ENCODE measurements around the gene PPIE.

PPIE gene

DNA sequence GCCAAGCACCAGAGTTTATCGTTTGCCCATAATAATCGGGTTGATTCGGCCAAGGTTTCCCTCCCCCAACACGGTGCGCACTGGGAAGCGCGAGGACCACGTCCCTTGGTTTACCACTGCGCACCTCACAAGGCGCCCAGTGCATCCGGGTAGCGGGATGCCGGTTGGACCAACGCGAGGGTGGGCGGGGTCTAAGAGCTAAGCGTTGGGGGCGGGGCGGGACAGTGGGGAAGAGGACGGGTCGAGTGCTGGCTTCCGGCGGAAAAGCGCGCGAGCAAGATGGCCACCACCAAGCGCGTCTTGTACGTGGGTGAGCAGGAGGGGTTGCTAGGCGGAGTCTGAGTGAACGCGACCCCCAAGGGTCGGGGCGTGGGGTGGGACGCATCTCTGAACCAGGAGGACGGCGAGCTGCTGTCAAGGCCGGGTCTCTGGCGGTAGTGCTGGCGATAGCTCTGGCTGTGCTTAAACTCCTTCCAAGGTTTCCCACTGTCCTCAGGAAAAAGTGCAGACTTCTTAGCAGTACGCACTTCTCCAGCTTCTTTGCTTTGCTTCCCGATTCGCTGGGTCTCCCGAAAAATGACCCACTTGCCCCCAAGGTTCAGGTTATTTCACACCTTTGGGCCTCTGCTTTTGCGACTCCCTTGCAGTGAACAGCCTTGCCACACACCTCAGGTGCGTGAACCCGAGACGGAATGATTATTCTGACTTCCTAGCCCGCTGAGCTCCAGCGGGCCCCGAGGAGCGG lies at the start of gene PPIE:
PPIE (plus strand) TSS at position 261 of the 745 bp plus-strand sequence; CDS start at position 280, 19 bp downstream.
- peak; percentile 100 for DNase-seq

DNA sequence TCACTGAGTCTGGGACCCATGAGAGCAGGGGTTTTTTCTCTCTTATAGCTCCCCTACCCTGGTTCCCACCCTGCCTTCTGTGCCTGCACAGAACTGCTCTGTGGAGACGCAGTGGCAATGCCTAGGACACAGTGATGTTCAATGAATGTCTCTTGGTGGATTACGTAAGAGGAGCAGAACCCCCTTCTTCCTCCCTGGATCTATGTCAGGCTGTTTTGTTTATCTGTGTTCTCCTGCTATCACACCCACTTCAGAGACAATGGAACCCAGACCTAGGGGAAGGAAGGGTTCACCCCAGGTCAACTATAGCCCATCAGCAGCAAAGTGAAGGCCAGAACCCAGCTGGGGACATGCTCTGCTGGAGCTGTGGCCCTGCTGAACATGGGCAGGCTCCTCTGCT lies 49.5 kb upstream of the PPIE start:
- no peak for DNase-seq

DNA sequence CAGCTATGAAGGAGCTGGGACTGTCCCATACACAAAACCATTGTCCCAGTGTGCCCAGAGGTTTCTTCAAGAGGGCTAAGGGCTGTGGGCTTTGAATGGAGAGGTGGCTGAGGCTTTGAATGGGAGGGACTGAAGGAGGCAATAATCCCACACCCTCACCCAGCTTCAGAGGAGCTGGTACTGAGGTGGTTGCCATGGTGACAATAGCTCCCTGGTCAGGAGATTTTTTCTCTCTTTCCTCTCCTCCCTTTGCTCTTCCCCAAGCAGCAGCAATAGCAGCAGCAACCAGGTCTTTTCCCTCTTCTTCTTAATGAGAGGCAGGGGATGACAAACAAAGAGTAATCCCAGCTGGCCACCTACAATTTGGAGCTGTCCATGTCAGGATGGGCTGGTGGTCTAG lies 49.0 kb upstream of the PPIE start:
- DNase-seq = peak; percentile 76

DNA sequence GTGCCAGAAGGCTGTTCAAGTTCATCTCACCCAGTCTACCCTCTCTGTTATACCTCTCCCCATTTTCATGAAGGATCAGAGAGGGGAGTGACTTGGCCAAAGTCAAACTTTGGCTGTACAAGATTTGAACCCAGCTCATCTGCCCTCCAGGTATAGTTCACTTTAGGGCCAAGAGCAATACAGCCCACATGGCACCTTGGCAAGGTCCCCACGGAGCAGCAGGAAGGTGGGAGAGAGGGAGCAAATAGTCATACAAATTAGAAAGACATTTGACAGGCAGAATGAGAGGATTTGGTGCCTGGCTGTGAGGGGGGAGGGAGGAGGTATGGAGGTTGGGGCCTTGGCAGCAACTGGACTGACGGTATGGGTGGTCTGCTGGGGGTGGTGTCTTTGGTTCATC lies 48.5 kb upstream of the PPIE start:
- DNase-seq = no peak

DNA sequence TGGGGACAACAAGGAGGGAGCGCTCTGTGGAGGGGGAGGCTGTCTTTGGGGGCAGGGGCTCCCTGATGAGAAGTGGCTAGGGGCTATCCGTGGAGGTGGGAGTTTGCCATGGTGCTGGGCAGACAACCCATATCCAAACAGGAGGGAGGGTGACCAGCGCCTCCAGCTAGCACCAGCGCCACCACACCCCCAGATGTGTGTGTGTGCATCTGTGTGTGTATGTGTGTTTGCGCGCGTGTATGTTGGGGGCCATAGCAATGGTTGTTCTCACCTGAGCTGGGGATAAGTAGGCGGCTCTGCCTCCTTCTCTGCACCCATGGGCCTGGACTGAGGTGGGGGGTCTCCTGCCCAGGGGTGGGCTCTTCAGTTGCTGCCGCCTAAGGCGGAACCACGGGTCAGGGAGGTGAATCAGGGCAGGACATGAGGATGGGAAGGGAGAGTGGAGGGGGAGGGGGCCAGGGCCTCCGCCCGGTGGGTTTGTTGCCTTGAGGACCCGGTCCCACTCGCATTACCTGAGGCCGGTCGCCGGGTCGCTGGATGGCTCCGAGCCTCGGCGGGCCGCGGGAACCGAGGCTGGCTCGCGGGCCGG lies 47.8 kb upstream of the PPIE start:
- no peak for DNase-seq

DNA sequence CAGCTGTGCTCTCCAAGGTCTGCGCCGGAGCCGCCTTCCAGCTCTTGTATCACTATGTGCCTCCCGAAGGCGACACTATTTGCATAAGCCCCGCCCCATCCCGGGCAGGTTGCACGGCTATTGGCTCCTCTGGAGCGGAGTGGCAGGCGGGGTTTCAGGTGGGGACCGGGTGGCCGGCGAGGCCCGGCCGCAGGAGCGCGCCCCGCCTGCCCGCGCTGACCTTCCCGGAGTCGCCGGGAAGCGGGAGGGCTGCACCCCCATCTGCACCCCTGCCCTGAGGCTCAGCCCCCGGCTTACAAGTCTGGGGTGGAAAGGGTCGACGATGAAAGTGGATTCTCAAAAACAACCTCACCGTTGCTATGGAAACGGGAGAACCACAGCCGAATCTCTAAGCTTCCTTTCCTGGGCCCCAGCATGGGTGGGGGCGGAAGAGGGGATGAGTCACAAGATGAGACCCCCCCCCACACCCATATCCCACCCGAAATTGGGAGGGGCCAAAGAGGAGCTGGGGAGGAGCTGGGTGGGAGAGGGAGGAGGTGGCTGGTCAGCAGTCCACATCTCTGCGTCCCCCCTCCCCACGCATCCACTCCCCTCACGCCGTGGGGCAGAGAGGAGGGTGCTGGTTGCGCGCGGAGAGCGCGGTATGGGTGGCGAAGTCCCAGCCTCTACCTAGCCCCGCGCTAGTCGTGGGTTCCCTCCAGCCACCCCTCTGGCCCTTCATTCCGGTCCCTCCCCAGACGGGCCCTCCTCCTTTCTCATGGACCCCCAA lies 47.1 kb upstream of the PPIE start, which contains the start of gene HPCAL4:
HPCAL4 (minus strand) TSS at position 51 of the 769 bp plus-strand sequence. CDS start 6,830 bp downstream, outside the sequence.
- DNase-seq = peak; percentile 100

DNA sequence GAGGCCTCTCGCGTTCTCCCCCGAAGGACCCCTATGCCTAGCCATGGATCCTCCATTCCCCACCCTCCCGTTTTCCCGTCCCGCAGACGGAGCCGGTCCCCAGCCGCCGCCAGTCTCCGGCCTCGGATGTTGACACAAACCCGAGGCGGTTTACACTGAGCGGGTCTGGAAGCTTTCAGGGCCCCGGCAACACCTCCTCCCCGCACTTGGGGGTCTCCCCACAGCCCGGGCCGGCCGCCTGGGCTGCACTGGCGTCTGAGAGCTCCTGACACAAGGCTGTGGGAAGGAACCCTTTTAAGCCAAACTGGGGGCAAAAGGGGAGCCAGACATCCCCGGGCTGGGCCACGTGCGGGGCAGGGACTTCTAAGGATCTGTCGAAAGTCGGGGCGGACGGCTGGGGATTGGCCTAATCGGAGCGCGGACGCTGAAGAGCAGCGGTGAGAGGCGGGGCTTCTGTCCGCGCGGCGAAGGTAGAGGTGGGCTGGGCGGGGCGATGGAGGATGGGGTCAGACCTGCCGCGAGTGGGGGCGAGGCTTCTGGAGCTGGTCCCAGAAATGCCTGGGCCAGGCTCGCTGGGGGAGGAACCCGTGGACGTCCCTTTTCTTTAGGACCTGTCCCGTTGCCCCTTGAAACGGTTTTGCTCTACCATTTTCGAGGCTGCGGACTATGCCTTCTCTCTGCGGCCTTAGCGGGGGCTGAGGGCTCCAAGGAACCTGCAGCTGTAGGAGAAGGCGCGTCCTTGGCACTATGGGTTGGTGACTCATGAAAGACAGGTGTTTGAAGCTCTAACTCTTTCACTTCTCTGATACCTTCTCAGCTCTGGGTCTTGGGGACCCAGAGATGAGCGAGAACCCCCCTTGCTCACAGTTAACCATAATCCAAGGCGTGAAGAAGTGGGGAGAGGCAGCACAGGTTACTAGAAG lies 46.3 kb upstream of the PPIE start:
- DNase-seq = peak; percentile 98

DNA sequence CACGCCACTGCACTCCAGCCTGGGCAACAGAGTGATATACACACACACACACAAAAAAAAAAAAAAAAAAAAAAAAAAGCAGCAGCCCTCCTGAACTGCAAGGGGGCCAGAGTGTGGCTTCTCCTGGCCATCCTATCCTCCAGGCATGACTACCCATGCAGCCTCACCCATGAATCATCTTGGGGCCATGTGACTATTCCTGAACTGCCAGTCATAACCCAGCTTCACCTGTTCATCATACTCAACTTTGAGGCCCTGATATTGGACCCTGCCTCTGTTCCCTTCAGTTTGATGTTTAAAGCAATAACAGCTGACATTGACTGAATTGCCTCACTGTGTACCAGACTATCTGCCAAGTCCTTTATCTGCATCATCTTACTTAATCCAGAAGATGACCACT lies 44.7 kb upstream of the PPIE start:
- DNase-seq = no peak

DNA sequence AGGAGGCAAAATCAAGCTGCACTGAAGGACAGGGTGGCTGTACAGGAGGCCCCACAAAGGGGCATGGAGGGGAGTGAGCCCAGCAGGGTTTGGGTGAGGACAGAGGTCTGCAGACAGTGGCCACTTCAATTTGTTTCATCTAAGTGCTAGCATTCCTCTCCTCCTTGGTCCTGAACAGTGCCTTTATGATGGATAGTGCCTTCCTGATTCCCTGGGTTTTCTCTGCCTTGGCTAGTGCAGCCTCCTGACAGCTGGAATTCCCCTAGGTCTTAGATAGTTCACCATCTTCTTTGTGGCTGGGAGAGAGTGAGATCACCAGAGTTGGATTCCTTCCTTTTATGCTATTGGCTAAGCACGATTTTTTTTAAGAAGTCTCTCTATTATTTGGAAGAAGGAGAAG lies 43.7 kb upstream of the PPIE start:
- DNase-seq = no peak

DNA sequence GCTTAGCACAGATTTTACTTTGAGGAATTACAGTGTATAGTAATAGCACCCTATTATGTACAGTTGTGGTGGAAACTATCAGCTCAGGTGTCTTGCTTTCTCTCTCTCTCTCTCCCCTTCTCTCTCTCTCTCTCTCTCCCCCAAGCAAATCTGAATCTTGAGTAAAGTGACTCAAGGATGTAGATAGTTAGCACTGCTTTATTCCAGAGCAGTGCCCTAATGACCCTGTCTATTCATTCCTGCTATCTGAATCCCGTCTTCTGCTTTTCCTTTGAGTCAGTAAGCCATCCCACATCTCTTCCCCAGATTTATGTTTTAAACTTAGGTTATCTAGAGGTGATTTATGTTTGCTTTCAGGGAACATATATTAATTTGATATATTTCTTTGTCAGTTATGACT lies 42.2 kb upstream of the PPIE start:
- DNase-seq = no peak

DNA sequence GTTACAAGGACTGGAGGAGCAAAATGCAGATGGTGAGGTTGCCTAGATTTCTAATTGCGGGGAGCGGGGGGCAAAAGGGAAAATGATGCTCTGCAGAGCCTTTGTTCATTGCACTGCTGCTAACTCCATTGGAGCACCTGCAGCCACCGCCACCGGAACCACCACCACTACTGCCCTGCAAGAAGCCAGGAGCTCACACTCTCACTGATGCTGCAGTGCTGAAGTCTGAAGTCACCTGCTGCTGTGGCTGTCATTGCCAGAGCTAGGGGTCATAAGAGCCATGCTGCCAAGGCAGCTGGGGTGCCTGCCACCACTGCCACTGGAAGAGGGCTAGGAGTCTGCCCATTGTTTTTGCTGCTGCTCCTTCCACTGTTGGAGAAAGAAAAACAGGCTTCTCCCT lies 40.1 kb upstream of the PPIE start:
- no peak for DNase-seq

DNA sequence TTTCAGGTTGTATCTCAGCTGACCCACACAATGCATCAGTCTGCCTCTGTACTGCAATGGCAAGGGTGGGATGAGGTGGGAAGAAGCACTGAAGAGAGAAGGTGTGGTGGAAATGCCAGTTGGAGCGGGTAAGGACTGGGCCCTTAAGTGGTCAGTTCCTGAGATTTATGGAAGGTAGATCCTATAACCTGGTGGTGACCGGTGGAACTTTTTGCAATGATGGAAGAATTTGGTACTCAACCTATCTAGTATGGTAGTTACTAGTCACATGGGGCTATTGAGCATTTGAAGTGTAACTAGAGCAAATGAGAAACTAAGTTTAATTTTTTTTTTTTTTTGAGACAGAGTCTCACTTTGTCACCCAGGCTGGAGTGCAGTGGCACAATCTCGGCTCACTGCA lies 39.3 kb upstream of the PPIE start:
- no peak for DNase-seq

DNA sequence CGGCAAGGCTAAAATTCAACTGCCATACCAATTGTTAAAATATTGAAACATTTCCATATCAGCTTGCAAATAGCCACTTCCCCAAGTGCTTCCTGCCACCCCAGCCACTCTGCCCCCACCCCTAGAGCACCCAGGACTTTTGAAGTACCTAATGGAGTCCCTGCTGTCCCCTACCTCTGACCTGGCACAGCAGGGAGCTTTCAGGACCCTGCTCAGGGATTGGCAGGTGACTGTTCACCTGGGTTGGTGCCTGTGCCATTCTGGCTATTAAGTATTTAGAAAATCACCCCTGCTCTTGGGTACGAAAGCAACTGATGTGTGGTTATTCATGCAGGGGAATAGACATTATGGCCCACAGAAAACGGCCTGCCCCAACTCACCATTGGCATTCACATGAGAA lies 38.3 kb upstream of the PPIE start:
- DNase-seq = no peak

DNA sequence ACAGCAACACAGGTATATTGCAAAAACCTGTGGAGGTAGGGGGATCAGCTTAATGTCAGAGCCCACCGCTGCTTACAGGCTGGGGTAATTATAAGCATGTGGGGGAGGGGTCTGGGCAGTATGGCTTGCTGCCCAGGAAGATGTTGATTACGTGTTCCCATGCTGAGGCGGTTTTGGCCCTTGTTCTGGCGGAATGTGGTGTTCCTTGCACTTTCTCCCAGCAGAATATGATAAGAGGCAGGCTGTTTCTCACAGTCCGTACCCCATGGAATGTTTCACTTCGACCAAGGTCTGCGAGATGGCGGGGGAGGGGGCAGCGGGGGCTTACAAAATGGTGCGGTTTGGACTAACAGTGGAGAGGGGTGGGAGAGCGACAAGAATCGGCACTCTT lies 37.6 kb upstream of the PPIE start:
- DNase-seq = no peak

DNA sequence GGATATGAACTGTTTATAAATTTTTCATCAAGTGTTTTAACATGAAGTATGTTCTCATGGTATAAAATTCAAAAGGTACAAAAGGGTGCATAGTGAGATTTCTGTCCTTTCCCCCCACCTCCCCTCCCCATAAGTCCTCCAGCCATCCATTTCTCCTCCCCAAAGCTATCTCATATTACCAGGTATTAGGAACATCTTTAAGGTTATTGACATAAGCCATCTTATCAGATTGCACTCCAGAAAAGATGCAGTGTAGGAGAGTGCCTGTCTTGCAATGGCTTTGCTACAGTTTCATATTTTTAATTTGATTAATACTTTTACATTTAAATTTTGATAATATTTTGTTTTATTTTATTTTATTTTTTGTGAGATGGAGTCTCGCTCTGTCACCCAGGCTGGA lies 33.9 kb upstream of the PPIE start:
- no peak for DNase-seq

DNA sequence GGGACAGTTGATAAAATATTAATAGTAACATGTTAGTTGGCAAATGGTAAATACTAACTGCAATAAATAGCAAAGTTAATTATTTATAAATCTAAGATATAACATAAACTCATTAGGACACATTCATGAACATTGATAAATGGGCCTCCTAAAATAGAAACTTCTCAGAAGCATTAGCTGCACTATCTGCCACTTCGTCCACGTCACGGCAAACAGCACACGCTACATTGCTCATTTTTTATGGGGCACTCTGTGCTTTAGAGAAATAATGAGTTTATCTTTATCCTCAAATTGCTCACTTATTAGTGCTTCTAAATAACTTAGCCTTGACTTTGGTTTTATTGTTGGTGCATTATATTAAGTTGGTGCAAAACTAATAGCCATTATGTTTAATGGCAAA lies 31.2 kb upstream of the PPIE start:
- DNase-seq = no peak

DNA sequence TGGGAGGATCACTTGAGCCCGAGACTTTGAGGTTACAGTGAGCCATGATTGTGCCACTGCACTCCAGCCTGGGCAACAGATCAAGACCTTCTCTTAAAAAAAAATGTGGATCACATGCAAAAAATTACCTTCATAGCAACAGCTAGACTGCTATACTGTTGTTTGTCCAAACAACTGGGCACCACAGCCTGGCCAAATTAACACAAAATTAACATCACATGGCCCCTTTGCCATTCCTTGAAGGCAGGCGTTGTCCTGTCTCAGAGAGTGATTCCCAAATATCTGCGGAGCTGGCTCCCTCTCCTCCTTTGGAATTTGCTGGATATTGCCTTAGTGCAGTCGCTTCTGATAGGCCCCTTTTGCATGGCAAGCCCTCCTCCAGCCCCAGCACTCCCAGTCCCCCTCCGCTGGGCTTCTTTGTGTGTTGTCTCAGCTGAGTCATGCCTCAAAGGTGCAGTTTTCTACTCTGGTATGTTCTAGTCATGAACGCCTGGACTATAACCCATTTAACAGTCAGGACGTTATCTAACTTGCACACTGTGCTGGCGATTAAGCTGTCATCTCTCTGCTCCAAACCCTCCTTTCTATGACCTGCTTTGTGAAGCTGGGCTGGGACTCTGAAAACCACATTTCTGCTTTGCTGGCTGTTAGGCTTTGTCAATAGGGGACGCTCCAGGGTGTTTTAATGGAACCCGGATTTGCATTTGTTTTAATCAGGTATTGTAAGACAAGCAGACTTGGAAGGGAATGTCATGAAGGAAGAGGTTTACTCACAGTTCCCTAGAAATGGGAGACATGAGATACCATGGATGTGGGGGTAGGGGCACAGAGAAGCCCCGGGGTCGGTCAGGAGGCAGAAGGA lies 27.3 kb upstream of the PPIE start:
- no peak for DNase-seq

DNA sequence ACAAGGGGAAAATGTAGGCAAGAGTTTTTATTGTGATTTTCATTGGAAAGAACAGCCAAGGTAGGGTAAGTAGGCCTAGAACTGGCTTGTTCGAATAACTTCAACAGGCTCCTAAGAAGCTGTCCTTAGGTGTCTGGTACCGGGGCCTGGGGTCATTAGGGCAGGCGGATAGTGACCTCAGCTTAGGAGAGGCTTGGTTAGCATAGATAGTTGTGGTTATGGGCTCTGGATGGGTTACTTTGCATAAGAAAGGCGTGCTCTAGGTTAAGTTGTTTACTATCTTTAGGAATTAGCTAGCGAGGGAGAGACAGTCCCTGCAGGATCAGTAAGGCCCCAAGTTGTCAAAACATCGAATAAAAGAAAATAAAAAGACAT lies 26.7 kb upstream of the PPIE start:
- DNase-seq = no peak

DNA sequence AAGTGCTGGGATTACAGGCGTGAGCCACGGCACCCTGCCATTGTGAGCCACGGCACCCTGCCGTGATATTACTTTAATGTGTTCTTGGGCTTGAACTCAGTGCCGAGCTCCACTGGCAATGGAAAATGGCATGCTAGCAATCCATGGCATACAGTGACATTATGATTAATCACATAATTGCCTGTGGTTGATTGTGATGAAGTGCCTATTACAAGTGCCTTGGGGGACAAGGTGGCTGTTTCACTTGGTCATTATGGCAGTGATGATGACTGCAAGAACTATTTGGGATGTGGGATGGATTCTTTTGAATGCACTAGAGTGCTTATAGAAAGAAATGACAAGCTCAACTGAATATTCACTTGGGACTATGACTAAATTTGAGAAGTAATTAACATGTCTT lies 25.1 kb upstream of the PPIE start:
- no peak for DNase-seq

DNA sequence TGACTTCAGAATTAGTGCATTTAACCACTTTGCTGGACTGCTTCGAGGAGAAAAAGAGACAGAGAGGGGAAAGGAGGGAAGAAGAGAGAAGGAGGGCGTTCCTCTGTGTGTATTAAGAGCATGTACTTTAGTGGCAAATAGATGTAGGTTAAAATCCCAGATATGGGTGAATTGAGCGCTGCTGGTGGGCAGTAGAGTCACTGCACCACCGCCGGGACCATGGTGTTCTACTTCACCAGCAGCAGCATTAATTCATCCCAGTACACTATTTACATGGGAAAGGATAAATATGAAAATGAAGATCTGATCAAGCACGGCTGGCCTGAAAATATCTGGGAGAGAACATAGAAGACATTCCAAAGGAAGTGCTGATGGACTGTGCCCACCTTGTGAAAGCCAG lies 20.9 kb upstream of the PPIE start:
- no peak for DNase-seq

DNA sequence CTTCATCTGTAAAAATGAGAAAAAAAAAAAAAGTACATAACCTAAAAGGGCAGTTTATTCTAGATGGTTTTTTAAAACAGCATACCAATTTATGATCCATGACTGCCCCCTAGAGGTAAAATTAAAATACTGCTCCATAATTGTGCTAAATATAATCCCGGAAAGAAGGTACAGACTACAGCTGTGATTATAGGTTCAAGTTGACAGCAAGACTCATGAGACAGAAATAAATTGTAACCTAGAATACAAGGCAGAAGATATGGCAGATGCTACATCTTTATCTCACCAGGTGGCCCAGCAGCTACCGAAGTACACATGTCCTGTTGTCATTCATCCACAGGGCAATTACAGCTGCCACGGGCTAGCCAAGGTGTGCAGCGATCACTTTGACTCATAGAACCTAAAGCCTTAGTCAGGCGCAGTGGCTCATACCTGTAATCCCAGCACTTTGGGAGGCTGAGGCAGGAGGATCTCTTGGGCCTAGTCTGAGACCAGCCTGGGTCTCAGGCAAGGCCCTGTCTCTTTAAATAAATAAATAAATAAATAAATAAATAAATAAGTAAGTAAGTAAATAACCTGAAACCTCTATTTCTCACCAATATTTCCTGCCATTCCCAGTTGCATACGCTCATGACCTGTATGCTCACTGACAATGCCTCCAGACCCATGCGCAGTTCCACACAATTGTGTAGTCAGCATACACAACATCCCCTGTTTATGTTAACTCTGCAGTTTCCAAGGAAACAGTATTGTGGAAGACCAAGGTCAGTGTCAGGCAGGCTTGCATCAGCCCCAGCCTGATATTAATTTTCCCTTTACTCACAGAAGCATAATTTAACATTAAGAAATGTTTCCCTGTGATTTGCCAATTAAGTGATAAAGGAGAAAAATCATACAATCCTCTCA lies 18.3 kb upstream of the PPIE start:
- peak; percentile 100 for DNase-seq

Data from NCI-H748 treated with DMSO at 0.1 percent for 48 hours (cell line).